Measurements from ENCODE around the gene BCDIN3D. TPM values are rescaled to one million over a fixed set of nuclear protein-coding genes. Genes with fewer than 3 reads are reported as not detected.

The BCDIN3D gene
- total RNA-seq, 1 experiment from 2014 or later: 1.6 TPM

DNA sequence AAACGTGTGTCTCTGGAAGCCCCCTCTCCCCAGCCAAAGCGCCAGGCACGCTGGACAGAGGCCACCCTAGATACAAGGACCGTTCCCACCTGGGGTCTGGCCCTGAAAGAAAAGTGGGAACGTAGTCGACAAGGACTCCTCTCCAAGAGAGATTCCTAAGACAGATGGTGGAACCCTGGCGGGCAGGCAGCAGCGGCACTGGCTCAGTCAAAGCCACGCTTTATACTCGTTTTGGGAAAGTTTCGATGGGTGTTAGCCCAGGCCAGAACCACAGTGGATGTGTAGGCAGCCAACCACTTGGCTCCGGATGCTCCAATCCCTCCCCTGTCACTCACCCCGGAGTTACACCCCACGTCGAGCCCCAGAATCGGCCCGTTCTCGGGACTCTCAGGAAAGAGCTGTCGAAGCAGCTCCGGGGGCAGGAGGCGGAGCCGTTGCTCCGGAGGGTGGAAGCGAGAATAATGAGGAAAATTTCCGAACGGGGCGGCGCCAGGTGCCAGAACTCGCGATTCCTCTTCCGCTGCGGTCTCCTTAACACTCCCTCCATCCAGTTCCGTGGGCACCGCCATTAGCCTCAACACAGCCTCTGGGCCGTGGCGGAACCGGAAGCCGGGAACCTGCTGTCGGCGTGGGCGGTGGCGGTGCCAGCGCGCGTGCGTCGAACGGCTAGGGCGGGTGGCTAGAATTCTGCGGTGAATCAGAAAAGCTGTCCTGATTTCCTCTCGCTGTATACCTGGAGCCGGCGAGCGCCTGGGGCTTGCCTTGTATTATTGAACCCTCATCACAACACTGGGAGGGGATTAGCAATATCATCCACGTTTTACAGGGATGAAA lies at the start of gene BCDIN3D (continued):
- TF ChIP-seq, protein P1, sequence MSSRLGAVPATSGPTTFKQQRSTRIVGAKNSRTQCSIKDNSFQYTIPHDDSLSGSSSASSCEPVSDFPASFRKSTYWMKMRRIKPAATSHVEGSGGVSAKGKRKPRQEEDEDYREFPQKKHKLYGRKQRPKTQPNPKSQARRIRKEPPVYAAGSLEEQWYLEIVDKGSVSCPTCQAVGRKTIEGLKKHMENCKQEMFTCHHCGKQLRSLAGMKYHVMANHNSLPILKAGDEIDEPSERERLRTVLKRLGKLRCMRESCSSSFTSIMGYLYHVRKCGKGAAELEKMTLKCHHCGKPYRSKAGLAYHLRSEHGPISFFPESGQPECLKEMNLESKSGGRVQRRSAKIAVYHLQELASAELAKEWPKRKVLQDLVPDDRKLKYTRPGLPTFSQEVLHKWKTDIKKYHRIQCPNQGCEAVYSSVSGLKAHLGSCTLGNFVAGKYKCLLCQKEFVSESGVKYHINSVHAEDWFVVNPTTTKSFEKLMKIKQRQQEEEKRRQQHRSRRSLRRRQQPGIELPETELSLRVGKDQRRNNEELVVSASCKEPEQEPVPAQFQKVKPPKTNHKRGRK (CRISPR knock-in tag; IDR thresholded peaks at IDR 0.05; ENCODE audit: borderline replicate concordance): no peak
- TF ChIP-seq, protein P2, sequence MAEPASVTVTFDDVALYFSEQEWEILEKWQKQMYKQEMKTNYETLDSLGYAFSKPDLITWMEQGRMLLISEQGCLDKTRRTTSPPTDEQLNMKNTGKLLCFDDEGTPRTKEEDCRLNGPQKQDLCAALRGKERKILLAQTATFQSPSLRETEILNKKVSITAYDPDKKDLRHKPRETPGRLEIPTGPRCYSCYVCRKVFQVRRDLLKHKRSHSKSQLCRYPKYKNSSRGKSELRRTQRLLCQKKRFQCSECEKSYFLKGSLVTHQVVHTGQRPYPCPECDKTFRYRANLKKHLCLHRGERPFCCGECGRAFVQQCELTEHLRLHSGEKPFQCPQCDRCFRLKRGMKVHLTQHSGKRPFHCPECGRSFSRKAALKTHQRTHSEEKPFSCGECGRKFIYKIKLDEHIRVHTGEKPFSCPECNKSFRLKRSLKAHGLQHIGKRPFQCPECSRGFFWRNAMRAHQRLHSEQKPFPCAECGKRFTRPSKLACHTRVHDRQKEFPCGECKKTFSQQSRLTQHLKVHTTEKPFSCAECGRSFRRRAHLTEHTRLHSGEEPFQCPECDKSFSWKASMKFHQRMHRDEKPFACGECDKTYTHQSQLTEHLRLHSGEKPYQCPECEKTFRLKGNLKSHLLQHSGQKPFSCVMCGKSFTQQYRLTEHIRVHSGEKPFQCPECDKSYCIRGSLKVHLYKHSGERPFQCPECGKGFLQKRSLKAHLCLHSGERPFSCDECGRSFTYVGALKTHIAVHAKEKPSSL (CRISPR knock-in tag; conservative IDR thresholded peaks at IDR 0.05): no peak
- TF ChIP-seq IRF2 (CRISPR knock-in tag; IDR thresholded peaks at IDR 0.05; ENCODE audit: borderline replicate concordance, low read depth) (no peak), GTF2I (CRISPR knock-in tag; conservative IDR thresholded peaks at IDR 0.05) (no peak), ZNF423 (CRISPR knock-in tag; IDR thresholded peaks at IDR 0.05) (no peak), NFATC4 (CRISPR knock-in tag; IDR thresholded peaks at IDR 0.05) (no peak), TCF7 (CRISPR knock-in tag; IDR thresholded peaks at IDR 0.05; ENCODE audit: low read depth) (no peak), FOXP1 (CRISPR knock-in tag; IDR thresholded peaks at IDR 0.05; ENCODE audit: borderline replicate concordance) (peak; percentile 84; the same call in 1 of the 2 replicates), FOXK1 (CRISPR knock-in tag; IDR thresholded peaks at IDR 0.05) (peak; percentile 85)
- TF ChIP-seq, protein P3, sequence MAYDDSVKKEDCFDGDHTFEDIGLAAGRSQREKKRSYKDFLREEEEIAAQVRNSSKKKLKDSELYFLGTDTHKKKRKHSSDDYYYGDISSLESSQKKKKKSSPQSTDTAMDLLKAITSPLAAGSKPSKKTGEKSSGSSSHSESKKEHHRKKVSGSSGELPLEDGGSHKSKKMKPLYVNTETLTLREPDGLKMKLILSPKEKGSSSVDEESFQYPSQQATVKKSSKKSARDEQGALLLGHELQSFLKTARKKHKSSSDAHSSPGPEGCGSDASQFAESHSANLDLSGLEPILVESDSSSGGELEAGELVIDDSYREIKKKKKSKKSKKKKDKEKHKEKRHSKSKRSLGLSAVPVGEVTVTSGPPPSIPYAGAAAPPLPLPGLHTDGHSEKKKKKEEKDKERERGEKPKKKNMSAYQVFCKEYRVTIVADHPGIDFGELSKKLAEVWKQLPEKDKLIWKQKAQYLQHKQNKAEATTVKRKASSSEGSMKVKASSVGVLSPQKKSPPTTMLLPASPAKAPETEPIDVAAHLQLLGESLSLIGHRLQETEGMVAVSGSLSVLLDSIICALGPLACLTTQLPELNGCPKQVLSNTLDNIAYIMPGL (CRISPR knock-in tag; IDR thresholded peaks at IDR 0.05): 0 out of 2 replicates have a peak, but pooled peaks have one; percentile 35
- TF ChIP-seq, protein P4, sequence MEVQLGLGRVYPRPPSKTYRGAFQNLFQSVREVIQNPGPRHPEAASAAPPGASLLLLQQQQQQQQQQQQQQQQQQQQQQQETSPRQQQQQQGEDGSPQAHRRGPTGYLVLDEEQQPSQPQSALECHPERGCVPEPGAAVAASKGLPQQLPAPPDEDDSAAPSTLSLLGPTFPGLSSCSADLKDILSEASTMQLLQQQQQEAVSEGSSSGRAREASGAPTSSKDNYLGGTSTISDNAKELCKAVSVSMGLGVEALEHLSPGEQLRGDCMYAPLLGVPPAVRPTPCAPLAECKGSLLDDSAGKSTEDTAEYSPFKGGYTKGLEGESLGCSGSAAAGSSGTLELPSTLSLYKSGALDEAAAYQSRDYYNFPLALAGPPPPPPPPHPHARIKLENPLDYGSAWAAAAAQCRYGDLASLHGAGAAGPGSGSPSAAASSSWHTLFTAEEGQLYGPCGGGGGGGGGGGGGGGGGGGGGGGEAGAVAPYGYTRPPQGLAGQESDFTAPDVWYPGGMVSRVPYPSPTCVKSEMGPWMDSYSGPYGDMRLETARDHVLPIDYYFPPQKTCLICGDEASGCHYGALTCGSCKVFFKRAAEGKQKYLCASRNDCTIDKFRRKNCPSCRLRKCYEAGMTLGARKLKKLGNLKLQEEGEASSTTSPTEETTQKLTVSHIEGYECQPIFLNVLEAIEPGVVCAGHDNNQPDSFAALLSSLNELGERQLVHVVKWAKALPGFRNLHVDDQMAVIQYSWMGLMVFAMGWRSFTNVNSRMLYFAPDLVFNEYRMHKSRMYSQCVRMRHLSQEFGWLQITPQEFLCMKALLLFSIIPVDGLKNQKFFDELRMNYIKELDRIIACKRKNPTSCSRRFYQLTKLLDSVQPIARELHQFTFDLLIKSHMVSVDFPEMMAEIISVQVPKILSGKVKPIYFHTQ (CRISPR knock-in tag; IDR thresholded peaks at IDR 0.05): no peak

DNA sequence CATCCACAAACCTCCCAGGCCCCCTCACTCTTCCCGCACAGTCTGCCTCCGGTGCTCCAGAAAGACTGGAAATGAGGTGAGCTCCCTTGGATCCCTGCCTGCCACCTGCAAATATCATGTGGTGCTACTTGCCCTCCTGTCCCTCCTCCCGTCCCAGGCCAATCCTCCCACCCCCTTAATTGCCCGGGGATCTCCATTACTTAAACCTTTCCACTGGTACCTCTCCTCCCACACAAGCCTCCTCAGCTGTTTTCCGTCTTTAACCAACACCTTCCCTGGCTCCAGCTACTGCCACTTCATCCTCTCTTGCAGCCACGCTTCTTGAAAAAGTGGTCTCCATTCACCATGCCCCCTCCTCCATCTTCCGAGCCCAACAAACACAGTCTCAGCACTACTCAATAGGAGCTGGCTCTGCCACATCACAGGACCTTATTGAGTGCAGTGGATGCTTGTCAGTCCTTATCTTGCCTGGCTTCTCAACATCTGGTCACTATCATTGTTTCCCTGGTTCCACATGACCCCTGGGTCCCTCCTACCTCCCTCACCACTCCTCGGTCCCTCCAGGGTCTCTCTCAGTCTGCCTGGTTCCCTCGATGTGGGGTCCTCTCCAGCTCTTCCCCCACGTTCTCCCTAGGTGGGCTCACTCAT lies 49.3 kb upstream of the BCDIN3D start:
- Mint-ChIP-seq H3K36me3 (no peaks in the 10 kb centered on the region), H3K4me1 (peaks cover 14% of the 10 kb centered on the region), H3K9me3 (no peaks in the 10 kb centered on the region), H3K4me3 (no peak overlapping the region), H3K27me3 (ENCODE audit: low read depth) (peaks cover 7% of the 10 kb centered on the region; the same call in 1 of the 2 replicates), H3K27ac (no peak overlapping the region)
- ChIA-PET CTCF (interaction anchor here (1.0 to 2.2 kb wide), 5 partner anchors 18 to 178 kb away, joined by 3 to 11 read pairs (median 4); no protein-coding TSS in a partner anchor), POLR2A (interaction anchor here (1.0 kb wide), 1 partner anchor 68 kb away, joined by 3 read pairs; no protein-coding TSS in a partner anchor)
- DNase-seq (ENCODE audit: low spot score): no peak
- ATAC-seq: no peak
- TF ChIP-seq TEAD4 (CRISPR knock-in tag; IDR thresholded peaks at IDR 0.05): no peak
- TF ChIP-seq EMX1 (CRISPR knock-in tag; IDR thresholded peaks at IDR 0.05): no peak
- TF ChIP-seq FOXP1 (CRISPR knock-in tag; IDR thresholded peaks at IDR 0.05; ENCODE audit: borderline replicate concordance): no peak
- TF ChIP-seq, protein P5, sequence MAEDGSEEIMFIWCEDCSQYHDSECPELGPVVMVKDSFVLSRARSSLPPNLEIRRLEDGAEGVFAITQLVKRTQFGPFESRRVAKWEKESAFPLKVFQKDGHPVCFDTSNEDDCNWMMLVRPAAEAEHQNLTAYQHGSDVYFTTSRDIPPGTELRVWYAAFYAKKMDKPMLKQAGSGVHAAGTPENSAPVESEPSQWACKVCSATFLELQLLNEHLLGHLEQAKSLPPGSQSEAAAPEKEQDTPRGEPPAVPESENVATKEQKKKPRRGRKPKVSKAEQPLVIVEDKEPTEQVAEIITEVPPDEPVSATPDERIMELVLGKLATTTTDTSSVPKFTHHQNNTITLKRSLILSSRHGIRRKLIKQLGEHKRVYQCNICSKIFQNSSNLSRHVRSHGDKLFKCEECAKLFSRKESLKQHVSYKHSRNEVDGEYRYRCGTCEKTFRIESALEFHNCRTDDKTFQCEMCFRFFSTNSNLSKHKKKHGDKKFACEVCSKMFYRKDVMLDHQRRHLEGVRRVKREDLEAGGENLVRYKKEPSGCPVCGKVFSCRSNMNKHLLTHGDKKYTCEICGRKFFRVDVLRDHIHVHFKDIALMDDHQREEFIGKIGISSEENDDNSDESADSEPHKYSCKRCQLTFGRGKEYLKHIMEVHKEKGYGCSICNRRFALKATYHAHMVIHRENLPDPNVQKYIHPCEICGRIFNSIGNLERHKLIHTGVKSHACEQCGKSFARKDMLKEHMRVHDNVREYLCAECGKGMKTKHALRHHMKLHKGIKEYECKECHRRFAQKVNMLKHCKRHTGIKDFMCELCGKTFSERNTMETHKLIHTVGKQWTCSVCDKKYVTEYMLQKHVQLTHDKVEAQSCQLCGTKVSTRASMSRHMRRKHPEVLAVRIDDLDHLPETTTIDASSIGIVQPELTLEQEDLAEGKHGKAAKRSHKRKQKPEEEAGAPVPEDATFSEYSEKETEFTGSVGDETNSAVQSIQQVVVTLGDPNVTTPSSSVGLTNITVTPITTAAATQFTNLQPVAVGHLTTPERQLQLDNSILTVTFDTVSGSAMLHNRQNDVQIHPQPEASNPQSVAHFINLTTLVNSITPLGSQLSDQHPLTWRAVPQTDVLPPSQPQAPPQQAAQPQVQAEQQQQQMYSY (CRISPR knock-in tag; IDR thresholded peaks at IDR 0.05): no peak
- TF ChIP-seq ETV6 (CRISPR knock-in tag; IDR thresholded peaks at IDR 0.05): no peak
- TF ChIP-seq, protein P6, sequence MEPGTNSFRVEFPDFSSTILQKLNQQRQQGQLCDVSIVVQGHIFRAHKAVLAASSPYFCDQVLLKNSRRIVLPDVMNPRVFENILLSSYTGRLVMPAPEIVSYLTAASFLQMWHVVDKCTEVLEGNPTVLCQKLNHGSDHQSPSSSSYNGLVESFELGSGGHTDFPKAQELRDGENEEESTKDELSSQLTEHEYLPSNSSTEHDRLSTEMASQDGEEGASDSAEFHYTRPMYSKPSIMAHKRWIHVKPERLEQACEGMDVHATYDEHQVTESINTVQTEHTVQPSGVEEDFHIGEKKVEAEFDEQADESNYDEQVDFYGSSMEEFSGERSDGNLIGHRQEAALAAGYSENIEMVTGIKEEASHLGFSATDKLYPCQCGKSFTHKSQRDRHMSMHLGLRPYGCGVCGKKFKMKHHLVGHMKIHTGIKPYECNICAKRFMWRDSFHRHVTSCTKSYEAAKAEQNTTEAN (CRISPR knock-in tag; IDR thresholded peaks at IDR 0.05): no peak
- TF ChIP-seq, protein P7, sequence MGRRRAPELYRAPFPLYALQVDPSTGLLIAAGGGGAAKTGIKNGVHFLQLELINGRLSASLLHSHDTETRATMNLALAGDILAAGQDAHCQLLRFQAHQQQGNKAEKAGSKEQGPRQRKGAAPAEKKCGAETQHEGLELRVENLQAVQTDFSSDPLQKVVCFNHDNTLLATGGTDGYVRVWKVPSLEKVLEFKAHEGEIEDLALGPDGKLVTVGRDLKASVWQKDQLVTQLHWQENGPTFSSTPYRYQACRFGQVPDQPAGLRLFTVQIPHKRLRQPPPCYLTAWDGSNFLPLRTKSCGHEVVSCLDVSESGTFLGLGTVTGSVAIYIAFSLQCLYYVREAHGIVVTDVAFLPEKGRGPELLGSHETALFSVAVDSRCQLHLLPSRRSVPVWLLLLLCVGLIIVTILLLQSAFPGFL (CRISPR knock-in tag; IDR thresholded peaks at IDR 0.05; ENCODE audit: borderline replicate concordance): no peak

All from WTC11 (cell line).